Raji (cell line): ENCODE measurements around the gene ANKS1A.

Experiments
- POLR2A ChIP-seq: IDR thresholded peaks from 2 replicates; pipeline ENCODE4 v1.6.1; 2011; ENCODE audit warnings: low read depth, low read length, control low read depth; ENCODE audit not compliant: insufficient read depth

ANKS1A gene

DNA sequence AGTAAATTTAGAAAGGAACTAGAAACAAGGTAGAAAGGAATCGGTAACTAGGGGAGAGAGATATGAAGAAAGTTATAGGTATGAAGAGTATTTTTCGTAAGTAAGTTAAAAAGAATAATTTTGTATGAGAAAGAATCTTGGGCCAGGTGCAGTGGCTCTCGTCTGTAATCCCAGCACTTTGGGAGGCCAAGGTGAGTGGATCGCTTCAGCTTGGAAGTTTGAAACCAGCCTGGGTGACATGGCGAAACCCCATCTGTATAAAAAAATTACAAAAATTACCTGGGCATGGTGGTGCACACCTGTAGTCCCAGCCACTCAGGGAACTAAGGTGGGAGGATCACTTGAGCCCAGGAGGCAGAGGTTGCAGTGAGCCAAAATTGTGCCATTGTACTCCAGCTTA lies 210.1 kb downstream of the ANKS1A start:
- no peak for TF ChIP-seq POLR2A

- no peak for TF ChIP-seq POLR2A
These were observed 216.0 kb downstream of the ANKS1A start for GRCh38 chr6:35105078-35105477.

- no peak for TF ChIP-seq POLR2A
These were observed 219.3 kb downstream of the ANKS1A start for GRCh38 chr6:35108309-35108885.

DNA sequence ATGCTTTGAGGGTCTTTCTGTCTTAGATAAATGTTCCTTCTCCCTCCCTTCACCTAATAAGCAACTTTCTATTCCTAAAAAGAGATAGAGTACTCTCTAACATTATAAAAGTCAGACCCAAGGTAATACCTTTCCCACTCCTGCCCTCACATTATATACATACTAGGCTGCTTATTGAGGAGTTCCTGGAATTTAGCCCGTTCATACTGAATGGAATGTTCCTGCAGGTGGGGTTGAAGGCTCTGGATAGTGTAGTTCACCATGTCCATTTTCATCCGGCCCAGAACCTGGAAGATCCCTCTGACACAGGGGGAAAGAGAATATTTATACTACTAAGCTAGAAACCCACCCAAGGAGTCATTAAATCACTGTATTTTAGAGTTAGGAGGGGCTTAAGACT lies 231.7 kb downstream of the ANKS1A start:
- TF ChIP-seq POLR2A = no peak

GRCh38 chr6:35124356-35124755 lies 235.3 kb downstream of the ANKS1A start:
- no peak for TF ChIP-seq POLR2A

- TF ChIP-seq POLR2A = no peak
These were observed 239.0 kb downstream of the ANKS1A start for GRCh38 chr6:35128042-35128441.

- no peak for TF ChIP-seq POLR2A
These were observed 239.4 kb downstream of the ANKS1A start for GRCh38 chr6:35128496-35128895.

GRCh38 chr6:35136185-35136584 lies 247.1 kb downstream of the ANKS1A start:
- no peak for TF ChIP-seq POLR2A

GRCh38 chr6:35139470-35139869 lies 250.4 kb downstream of the ANKS1A start:
- TF ChIP-seq POLR2A = no peak

DNA sequence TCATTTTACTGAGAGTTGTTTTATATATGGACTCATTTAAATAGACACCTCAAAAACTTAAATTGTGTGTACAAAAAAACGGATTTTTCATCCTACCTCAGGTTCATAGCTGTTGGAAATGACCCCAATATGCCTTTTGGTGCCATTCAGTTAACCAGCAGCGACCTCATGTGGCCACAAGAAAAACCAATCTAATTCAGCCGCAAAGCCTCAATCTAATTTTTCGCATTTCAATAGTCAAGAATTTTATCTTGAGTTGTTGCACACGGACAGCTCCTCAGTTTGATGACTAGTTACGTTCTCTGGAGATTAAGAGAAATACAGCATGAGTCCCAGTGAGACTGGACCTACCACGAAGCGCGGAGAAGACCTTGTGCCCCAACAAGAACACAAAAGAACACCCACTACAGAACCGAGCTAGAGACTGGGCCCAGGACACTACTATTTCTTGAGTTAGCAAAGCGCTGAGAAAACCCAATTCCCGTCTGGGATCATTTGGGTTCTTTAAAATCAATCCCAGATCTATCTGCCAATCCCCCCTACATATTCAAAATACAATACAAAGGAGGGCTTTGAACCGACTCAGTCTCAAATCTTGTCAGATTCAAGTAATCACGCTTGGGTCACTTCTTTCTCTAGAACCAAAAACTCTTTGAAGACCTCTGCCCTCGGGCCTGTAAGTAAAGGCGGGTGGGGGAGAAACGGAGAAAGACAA lies 251.0 kb downstream of the ANKS1A start:
- TF ChIP-seq POLR2A = no peak

- TF ChIP-seq POLR2A = no peak
These were observed 251.6 kb downstream of the ANKS1A start for GRCh38 chr6:35140639-35141006.
